Heart left ventricle (tissue), 16 donors: ENCODE measurements around the gene FCHSD2. TPM values are rescaled to one million over a fixed set of nuclear protein-coding genes. Genes with fewer than 3 reads are reported as not detected.

ENCODE experiments used
- ATAC-seq, 4 donors: fragments of 200-7000 bp; cut with Tn5 transposase; one replicate each; pipeline ENCODE4 v1.9.1; 2020 to 2022; ENCODE audit warnings: moderate library complexity in 4 of 4, mild to moderate bottlenecking in 3 of 4, moderate number of reproducible peaks in 1 of 4
- DNase-seq, 5 donors: peaks; one replicate each; pipeline ENCODE4 v3.0.0-alpha.2; 2020
- H3K27ac ChIP-seq, 12 donors: fragments of 200-600 bp; sonication (generic) in 4 of 12; one replicate each; pipeline versions ENCODE4 v1.5.0 to v1.8.0; 2016 to 2022; ENCODE audit warnings: mild to moderate bottlenecking in 2 of 12
- H3K27me3 ChIP-seq, 9 donors: fragments of 200-600 bp; sonication (generic) in 2 of 9; one replicate each; pipeline versions ENCODE4 v1.5.1 to v1.8.0; 2016 to 2022; ENCODE audit warnings: mild to moderate bottlenecking in 3 of 9
- H3K36me3 ChIP-seq, 9 donors: fragments of 200-600 bp; sonication (generic) in 2 of 9; one replicate each; pipeline versions ENCODE4 v1.5.0 to v1.8.0; 2018 to 2022; ENCODE audit warnings: mild to moderate bottlenecking in 2 of 9
- H3K4me1 ChIP-seq, 12 donors: fragments of 200-600 bp; sonication (generic) in 4 of 12; one replicate each; pipeline versions ENCODE4 v1.5.0 to v1.8.0; 2016 to 2022; ENCODE audit warnings: mild to moderate bottlenecking in 3 of 12
- H3K4me3 ChIP-seq, 12 donors: fragments of 200-600 bp; sonication (generic) in 4 of 12; one replicate each; pipeline versions ENCODE4 v1.5.0 to v1.8.0; 2017 to 2022; ENCODE audit warnings: mild to moderate bottlenecking in 9 of 12, moderate library complexity in 4 of 12
- H3K9me3 ChIP-seq, 12 donors: fragments of 200-600 bp; sonication (generic) in 4 of 12; one replicate each; pipeline versions ENCODE4 v1.5.0 to v1.8.0; 2016 to 2022; ENCODE audit warnings: mild to moderate bottlenecking in 1 of 12
- CTCF ChIP-seq, 12 donors: fragments of 200-600 bp; sonication (generic) in 4 of 12; IDR thresholded peaks; one replicate each; pipeline versions ENCODE4 v1.5.0 to v1.8.0; 2018 to 2022; ENCODE audit warnings: antibody characterized with exemption in 12 of 12, mild to moderate bottlenecking in 5 of 12
- POLR2A ChIP-seq, 2 donors: fragments of 450-650 bp; IDR thresholded peaks; one replicate each; pipeline ENCODE4 v1.6.1; 2017; ENCODE audit warnings: antibody characterized with exemption in 2 of 2, mild to moderate bottlenecking in 2 of 2, moderate library complexity in 2 of 2
- WGBS, 4 donors: extraction: QIAGEN DNeasy Blood & Tissue Kit in 2 of 4; methylation state at CpG; one replicate each; pipeline versions ENCODE4 v1.1.5 to v1.1.7; 2013 to 2018; 5-methylcytosine and 5-hydroxymethylcytosine counted together
- intact Hi-C, 10 donors: fragments of 100-400 bp; cut with DNase I; formaldehyde crosslinking; loops; one replicate each; pipeline versions ENCODE4 v1.11.1 to v1.14.2; 2022
- polyA plus RNA-seq, 2 donors: library from polyadenylated mRNA; stranded (reverse); fragments of 200-250 nt; gene quantifications; one replicate each; pipeline ENCODE4 v1.2.3, GENCODE V29; 2013
- total RNA-seq, 9 donors: library from RNA; depleted of rRNA in 2 of 9; stranded (reverse); fragments of >200 nt in 2 of 9; fragmentation: NEBNext Ultra II Directional in 3 of 9; extraction: Animal tissue kit (Norgen Biotek cat#: 25700) in 3 of 9; gene quantifications; one replicate each; pipeline versions ENCODE4 v1.1.0 to v1.2.4, GENCODE V29; 2016 to 2023
- donor health status: ischemic (EF 13 %, LVEDD 7.1; RV severe dilation, severe dysfunction).
- donor health status: healthy with polysubstance abuse.
- donor health status: DM: no; HTN: yes; CAD: no.
- donor health status: DM: no; HTN: no; CAD: no.
- donor health status: ischemic (EF 25% LVEDD 6.9; RV normal size, moderate dysfunction).
- donor health status: ischemic (EF 25% LVEDD 5.7; RV mildly dilated, moderate dysfunction).
- donor health status: healthy.
- donor health status: DM: yes; HTN: yes; CAD: no.
- donor health status: ischemic (EF 35%, LVEDD 5.7; RV mildly dilated, moderate dysfunction).
- donor health status: nonischemic (EF 11% LVEDD 7.7; RV severe dilation, severe dysfunction).
- donor health status: DM: yes; HTN: yes; CAD: no.
- donor health status: PGD.
- donor health status: ischemic (EF 29% LVEDD 5.4; RV normal size, mild dysfunction).
- donor health status: nonischemic (EF 23%, LVEDD 6.1; RV moderate dilation, normal function).

FCHSD2 gene
- total and polyA plus RNA-seq, 11 donors, result 9.9 to 61.1 (median 39.0) TPM

DNA sequence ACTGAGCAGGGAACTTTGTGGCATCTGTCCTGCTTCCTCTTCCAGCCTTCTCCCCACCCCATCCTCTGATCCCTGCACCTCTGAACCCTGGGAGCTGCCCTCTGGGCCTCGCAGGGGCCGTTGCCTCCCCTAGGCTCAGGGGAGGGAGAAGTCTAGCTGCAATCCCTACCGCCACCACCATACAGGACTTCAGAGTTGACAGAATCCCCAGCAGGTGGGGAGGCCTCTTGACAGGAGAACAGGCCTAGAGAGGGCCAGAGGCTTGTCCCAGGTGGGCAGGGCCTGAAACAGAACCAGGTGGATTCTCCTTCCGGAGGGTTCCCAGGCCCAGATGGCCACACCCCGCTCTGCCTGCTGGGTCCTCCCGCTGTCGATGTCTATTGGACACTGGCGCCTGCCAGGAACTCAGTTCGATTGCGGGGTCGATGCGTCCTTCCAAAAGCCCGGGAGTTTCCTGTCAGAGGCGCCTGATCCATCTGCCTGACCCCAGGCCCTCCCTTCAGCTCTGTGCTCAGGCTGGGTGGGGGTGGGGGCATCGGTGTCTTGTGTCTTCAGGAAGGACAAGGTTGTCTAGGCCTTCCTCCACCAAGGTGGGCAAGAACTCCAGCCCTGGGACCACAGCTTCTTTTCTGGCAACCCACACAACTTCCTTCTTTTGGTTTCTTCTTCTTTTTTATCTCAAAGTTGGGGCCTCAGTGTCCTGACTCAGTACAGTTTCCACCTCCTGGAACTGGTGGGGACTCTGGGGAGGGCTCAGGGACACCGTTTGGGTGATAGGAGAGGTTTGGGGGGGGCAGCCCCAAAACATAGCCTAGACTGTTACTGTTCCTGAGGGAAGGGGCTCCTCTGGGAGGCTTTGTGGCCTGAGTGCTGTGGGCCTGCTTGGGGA lies 354.7 kb downstream of the FCHSD2 start:
- H3K4me1 ChIP-seq, result peaks cover 0 to 36% (median 15%) of the 10 kb centered on the region in 12 donors
- H3K4me3 ChIP-seq, result no peak overlapping the region
- H3K27ac ChIP-seq, result peak overlapping the region in 1 of 12 donors; percentile 55
- peak in 1 of 5 donors; percentile 46 for DNase-seq
- no peaks in the 10 kb centered on the region for H3K9me3 ChIP-seq
- 67 to 72% (median 69%) methylated on average over 14 to 16 of the region's 16 CpGs for WGBS, 4 donors
- intact Hi-C loops, result no loop called here
- TF ChIP-seq CTCF (IDR thresholded peaks at IDR 0.05) (no peak), POLR2A (IDR thresholded peaks at IDR 0.05) (no peak)
- ATAC-seq, result no peak
- H3K27me3 ChIP-seq, result no peaks in the 10 kb centered on the region
- H3K36me3 ChIP-seq, result no peaks in the 10 kb centered on the region

Other genes with a start within 250 kb of the FCHSD2 start
- 10 to 100 TPM; 10.2 to 28.3 (median 14.7) TPM for gene P2RY2, start 76.0 kb upstream of the FCHSD2 start, total RNA-seq
- 10 to 100 TPM in 1 of 2 donors, 1 to 10 TPM in 1; 8.5 to 20.0 TPM for gene P2RY2, start 76.0 kb upstream of the FCHSD2 start, polyA plus RNA-seq
- gene P2RY6, start 130.0 kb upstream of the FCHSD2 start, total RNA-seq, result 10 to 100 TPM in 1 of 9 donors, 1 to 10 TPM in 7, under 1 TPM in 1; 0.56 to 17.7 (median 2.0) TPM
- gene P2RY6, start 130.0 kb upstream of the FCHSD2 start, polyA plus RNA-seq, result 1 to 10 TPM; 1.2 to 2.3 TPM
- 10 to 100 TPM; 47.0 to 83.9 (median 56.5) TPM for gene ARHGEF17, start 166.0 kb upstream of the FCHSD2 start, total RNA-seq
- gene ARHGEF17, start 166.0 kb upstream of the FCHSD2 start, polyA plus RNA-seq, result 10 to 100 TPM; 27.5 to 60.0 TPM
- gene RELT, start 234.1 kb upstream of the FCHSD2 start, total RNA-seq, result 10 to 100 TPM in 1 of 9 donors, 1 to 10 TPM in 8; 1.0 to 13.9 (median 2.6) TPM
- 1 to 10 TPM; 1.3 to 7.5 TPM for gene RELT, start 234.1 kb upstream of the FCHSD2 start, polyA plus RNA-seq